ENCODE results near the gene TSPYL4.

DNA sequence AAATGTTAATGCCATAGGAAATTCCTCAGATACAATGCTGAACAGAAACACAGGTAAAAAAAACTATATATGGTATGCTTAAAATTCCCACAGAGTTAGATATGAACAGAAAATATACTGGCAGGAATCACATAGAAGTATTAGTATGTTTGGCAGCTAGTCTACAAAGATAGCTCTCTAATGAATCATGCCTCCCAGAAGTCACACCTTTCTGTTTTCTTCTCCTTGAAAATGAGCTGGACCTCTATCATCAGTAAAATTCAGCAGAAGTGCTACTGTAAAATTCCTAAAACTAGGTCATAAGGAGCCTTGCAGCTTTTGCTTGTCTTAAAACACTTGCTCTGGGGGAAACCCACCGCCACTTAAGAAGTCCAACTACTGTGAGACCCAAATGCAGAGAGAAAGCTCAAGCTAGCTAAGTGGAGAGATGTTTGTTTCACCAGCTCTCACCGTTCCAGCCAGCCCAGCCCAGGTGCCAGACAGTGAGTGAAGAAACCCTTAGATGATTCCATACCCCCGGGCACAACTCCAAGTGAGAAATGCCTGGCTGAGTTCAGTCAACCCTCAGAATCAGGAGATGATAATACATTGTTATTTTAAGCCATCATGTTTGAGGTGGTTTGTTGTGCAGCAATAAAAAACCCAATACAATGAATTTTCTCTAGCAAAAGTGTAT is 43.0 kb downstream of the TSPYL4 start:
- TF ChIP-seq, protein P1, sequence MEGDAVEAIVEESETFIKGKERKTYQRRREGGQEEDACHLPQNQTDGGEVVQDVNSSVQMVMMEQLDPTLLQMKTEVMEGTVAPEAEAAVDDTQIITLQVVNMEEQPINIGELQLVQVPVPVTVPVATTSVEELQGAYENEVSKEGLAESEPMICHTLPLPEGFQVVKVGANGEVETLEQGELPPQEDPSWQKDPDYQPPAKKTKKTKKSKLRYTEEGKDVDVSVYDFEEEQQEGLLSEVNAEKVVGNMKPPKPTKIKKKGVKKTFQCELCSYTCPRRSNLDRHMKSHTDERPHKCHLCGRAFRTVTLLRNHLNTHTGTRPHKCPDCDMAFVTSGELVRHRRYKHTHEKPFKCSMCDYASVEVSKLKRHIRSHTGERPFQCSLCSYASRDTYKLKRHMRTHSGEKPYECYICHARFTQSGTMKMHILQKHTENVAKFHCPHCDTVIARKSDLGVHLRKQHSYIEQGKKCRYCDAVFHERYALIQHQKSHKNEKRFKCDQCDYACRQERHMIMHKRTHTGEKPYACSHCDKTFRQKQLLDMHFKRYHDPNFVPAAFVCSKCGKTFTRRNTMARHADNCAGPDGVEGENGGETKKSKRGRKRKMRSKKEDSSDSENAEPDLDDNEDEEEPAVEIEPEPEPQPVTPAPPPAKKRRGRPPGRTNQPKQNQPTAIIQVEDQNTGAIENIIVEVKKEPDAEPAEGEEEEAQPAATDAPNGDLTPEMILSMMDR (IDR thresholded peaks at IDR 0.05), result no peak
- TF ChIP-seq POLR2A (IDR thresholded peaks at IDR 0.05), result no peak
